Natural killer cell (primary cell): ENCODE data around the gene TENT5C. TPM values are rescaled to one million over a fixed set of nuclear protein-coding genes. Genes with fewer than 3 reads are reported as not detected.

Source experiments
- ATAC-seq, 3 donors: fragments of 150-1000 bp in 2 of 3; fragments of 200-7000 bp in 1 of 3; cut with Tn5 transposase; 1 replicate in 1 of 3; 2 replicates in 2 of 3; pipeline ENCODE4 v1.10.0; 2021; ENCODE audit warnings: mild to moderate bottlenecking in 2 of 3, moderate library complexity in 2 of 3
- DNase-seq, 2 donors: peaks; one replicate each; pipeline versions ENCODE4 v3.0.0 to v3.0.0-alpha.2; 2013 to 2021; ENCODE audit warnings: mixed read lengths in 1 of 2
- H3K27ac ChIP-seq: one replicate; pipeline ENCODE4 v1.5.1; 2013; ENCODE audit warnings: mild to moderate bottlenecking, low read length
- H3K27me3 ChIP-seq: one replicate; pipeline ENCODE4 v1.6.1; 2013; ENCODE audit warnings: low read length; ENCODE audit not compliant: control insufficient read depth, insufficient read depth
- H3K36me3 ChIP-seq: one replicate; pipeline ENCODE4 v1.6.1; 2013; ENCODE audit warnings: low read length; ENCODE audit not compliant: control insufficient read depth, insufficient read depth
- H3K4me1 ChIP-seq: one replicate; pipeline ENCODE4 v1.6.1; 2013; ENCODE audit warnings: low read length; ENCODE audit not compliant: control insufficient read depth, insufficient read depth
- H3K4me3 ChIP-seq: one replicate; pipeline ENCODE4 v1.5.1; 2013; ENCODE audit warnings: low read length
- H3K9me3 ChIP-seq: one replicate; pipeline ENCODE4 v1.6.1; 2013; ENCODE audit warnings: low read length; ENCODE audit not compliant: control insufficient read depth, insufficient read depth
- H3K27ac Mint-ChIP-seq, 2 donors: one replicate each; pipeline ENCODE4 v1.8.0; 2022; ENCODE audit warnings: mild to moderate bottlenecking in 2 of 2, mixed read lengths in 2 of 2, moderate library complexity in 1 of 2
- H3K27me3 Mint-ChIP-seq, 2 donors: one replicate each; pipeline ENCODE4 v1.8.0; 2022; ENCODE audit warnings: low read depth in 2 of 2, mixed read lengths in 2 of 2
- H3K36me3 Mint-ChIP-seq: one replicate; pipeline ENCODE4 v1.8.0; 2022; ENCODE audit warnings: mixed read lengths
- H3K4me1 Mint-ChIP-seq, 2 donors: one replicate each; pipeline ENCODE4 v1.8.0; 2022; ENCODE audit warnings: mixed read lengths in 2 of 2
- H3K4me3 Mint-ChIP-seq: one replicate; pipeline ENCODE4 v1.8.0; 2022; ENCODE audit warnings: mild to moderate bottlenecking, moderate library complexity, mixed read lengths
- H3K9me3 Mint-ChIP-seq, 2 donors: one replicate each; pipeline ENCODE4 v1.8.0; 2022; ENCODE audit warnings: mixed read lengths in 2 of 2
- CTCF ChIP-seq: fragments of 200-600 bp; IDR thresholded peaks from one replicate; pipeline ENCODE4 v1.8.0; 2022; ENCODE audit warnings: antibody characterized with exemption
- WGBS: methylation state at CpG from one replicate; pipeline ENCODE4 v1.1.7; 2013; ENCODE audit warnings: missing lambda C conversion rate; ENCODE audit not compliant: insufficient coverage; 5-methylcytosine and 5-hydroxymethylcytosine counted together
- intact Hi-C: fragments of 100-400 bp; cut with micrococcal nuclease; formaldehyde crosslinking; loops from one replicate; pipeline ENCODE4 v1.14.2; 2022
- total RNA-seq, 4 donors: library from RNA; stranded (reverse); fragments of 120-200 nt in 1 of 4; gene quantifications; one replicate each; pipeline versions ENCODE4 v1.2.3 to v1.2.4, GENCODE V29; 2013 to 2022

The TENT5C gene
- total RNA-seq, 3 donors from 2014 or later (not counting 1 experiment from before 2014, with no cell fraction given), result 80.6 to 109 (median 90.9) TPM

- Mint-ChIP-seq H3K27me3 (no peaks in the 10 kb centered on the region), H3K9me3 (peaks cover 3 to 4% of the 10 kb centered on the region in 2 donors), H3K36me3 (peaks cover 6% of the 10 kb centered on the region), H3K4me1 (peaks cover 88 to 91% of the 10 kb centered on the region in 2 donors), H3K27ac (peak overlapping the region; percentile 94 to 97), H3K4me3 (peak overlapping the region; percentile 3)
- DNase-seq (peak in 1 of 2 donors; percentile 86), ATAC-seq (peak; percentile 27 to 38 (median 32))
- no peak for TF ChIP-seq CTCF
- Histone ChIP-seq H3K4me3 (no peak overlapping the region), H3K9me3 (peaks cover 7% of the 10 kb centered on the region), H3K36me3 (no peaks in the 10 kb centered on the region), H3K27me3 (no peaks in the 10 kb centered on the region), H3K27ac (no peak overlapping the region), H3K4me1 (peaks cover 84% of the 10 kb centered on the region)
- intact Hi-C loops, result no loop called here
- 33% methylated on average over 6 of the region's 6 CpGs for WGBS
Measured at GRCh38 chr1:117661027-117661426, 55.2 kb downstream of the TENT5C start.

- peak overlapping the region; percentile 88 for H3K27ac ChIP-seq
- H3K27me3 Mint-ChIP-seq, result peaks cover 0 to 3% of the 10 kb centered on the region in 2 donors
- H3K9me3 ChIP-seq, result peaks cover 7% of the 10 kb centered on the region
- 86% methylated on average over 1 of the region's 1 CpG for WGBS
- H3K36me3 Mint-ChIP-seq, result peaks cover 6% of the 10 kb centered on the region
- H3K9me3 Mint-ChIP-seq, result peaks cover 3 to 4% of the 10 kb centered on the region in 2 donors
- no peak overlapping the region for H3K4me3 ChIP-seq
- ATAC-seq, result no peak
- H3K4me1 ChIP-seq, result peaks cover 77% of the 10 kb centered on the region
- no peak overlapping the region for H3K4me3 Mint-ChIP-seq
- peak overlapping the region; percentile 94 to 97 for H3K27ac Mint-ChIP-seq
- no peak for DNase-seq
- no peaks in the 10 kb centered on the region for H3K27me3 ChIP-seq
- intact Hi-C loops, result no loop called here
- H3K4me1 Mint-ChIP-seq, result peaks cover 80 to 83% of the 10 kb centered on the region in 2 donors
- no peaks in the 10 kb centered on the region for H3K36me3 ChIP-seq
- TF ChIP-seq CTCF, result no peak
Measured at GRCh38 chr1:117662667-117663066, 56.8 kb downstream of the TENT5C start.

GRCh38 chr1:117663156-117663902 is 57.5 kb downstream of the TENT5C start:
- H3K36me3 ChIP-seq, result no peaks in the 10 kb centered on the region
- intact Hi-C loops, result no loop called here
- 94% methylated on average over 6 of the region's 7 CpGs for WGBS
- no peak overlapping the region for H3K4me3 Mint-ChIP-seq
- DNase-seq, result no peak
- peaks cover 7% of the 10 kb centered on the region for H3K9me3 ChIP-seq
- H3K27me3 ChIP-seq, result no peaks in the 10 kb centered on the region
- peak overlapping the region; percentile 88 for H3K27ac ChIP-seq
- H3K27me3 Mint-ChIP-seq, result peaks cover 0 to 3% of the 10 kb centered on the region in 2 donors
- H3K9me3 Mint-ChIP-seq, result peaks cover 3 to 4% of the 10 kb centered on the region in 2 donors
- H3K4me1 Mint-ChIP-seq, result peaks cover 75 to 77% of the 10 kb centered on the region in 2 donors
- no peak for ATAC-seq
- H3K36me3 Mint-ChIP-seq, result peaks cover 6% of the 10 kb centered on the region
- peak overlapping the region; percentile 94 to 97 for H3K27ac Mint-ChIP-seq
- H3K4me3 ChIP-seq, result no peak overlapping the region
- no peak for TF ChIP-seq CTCF
- H3K4me1 ChIP-seq, result peaks cover 71% of the 10 kb centered on the region
